Measurements from ENCODE around the gene DCTN3. TPM values are rescaled to one million over a fixed set of nuclear protein-coding genes. Genes with fewer than 3 reads are reported as not detected.
A peak's percentile ranks its signal among the peaks of the same experiment; 100 is the strongest.

The DCTN3 gene
- total and polyA plus RNA-seq, 4 donors = 39.8 to 86.3 (median 70.3) TPM

GRCh38 chr9:34636791-34637355, 16.6 kb upstream of the DCTN3 start:
- Histone ChIP-seq H3K27ac (ENCODE audit: low read depth in 1 of 2, low read length in 1 of 2) (peak overlapping the region; percentile 78 to 91), H3K9ac (ENCODE audit: insufficient read depth in 1 of 2, low read length in 2 of 2) (peak overlapping the region in 1 of 2 donors; percentile 55), H3K4me3 (peak overlapping the region; percentile 71), H3K27me3 (ENCODE audit: control insufficient read depth in 3 of 3, insufficient read depth in 3 of 3, low read length in 2 of 3) (peaks cover 0 to 5% (median 0%) of the 10 kb centered on the region in 3 donors), H3K4me1 (ENCODE audit: control insufficient read depth in 5 of 5, insufficient read depth in 5 of 5, low read length in 5 of 5) (peaks cover 0 to 19% (median 7%) of the 10 kb centered on the region in 5 donors), H3K36me3 (ENCODE audit: control insufficient read depth in 4 of 4, insufficient read depth in 4 of 4, low read length in 4 of 4) (peaks cover 0 to 8% (median 5%) of the 10 kb centered on the region in 4 donors), H3K9me3 (ENCODE audit: control insufficient read depth in 4 of 4, insufficient read depth in 3 of 4, low read length in 3 of 4) (no peaks in the 10 kb centered on the region)
- 8 to 17% methylated on average over 23 of the region's 23 CpGs for WGBS, 2 donors
- DNase-seq (peak in 1 of 3 donors; percentile 36), ATAC-seq (ENCODE audit: insufficient read depth, low FRiP score) (no peak)
- TF ChIP-seq, protein P1, sequence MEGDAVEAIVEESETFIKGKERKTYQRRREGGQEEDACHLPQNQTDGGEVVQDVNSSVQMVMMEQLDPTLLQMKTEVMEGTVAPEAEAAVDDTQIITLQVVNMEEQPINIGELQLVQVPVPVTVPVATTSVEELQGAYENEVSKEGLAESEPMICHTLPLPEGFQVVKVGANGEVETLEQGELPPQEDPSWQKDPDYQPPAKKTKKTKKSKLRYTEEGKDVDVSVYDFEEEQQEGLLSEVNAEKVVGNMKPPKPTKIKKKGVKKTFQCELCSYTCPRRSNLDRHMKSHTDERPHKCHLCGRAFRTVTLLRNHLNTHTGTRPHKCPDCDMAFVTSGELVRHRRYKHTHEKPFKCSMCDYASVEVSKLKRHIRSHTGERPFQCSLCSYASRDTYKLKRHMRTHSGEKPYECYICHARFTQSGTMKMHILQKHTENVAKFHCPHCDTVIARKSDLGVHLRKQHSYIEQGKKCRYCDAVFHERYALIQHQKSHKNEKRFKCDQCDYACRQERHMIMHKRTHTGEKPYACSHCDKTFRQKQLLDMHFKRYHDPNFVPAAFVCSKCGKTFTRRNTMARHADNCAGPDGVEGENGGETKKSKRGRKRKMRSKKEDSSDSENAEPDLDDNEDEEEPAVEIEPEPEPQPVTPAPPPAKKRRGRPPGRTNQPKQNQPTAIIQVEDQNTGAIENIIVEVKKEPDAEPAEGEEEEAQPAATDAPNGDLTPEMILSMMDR (IDR thresholded peaks at IDR 0.05; ENCODE audit: control extremely low read depth, extremely low read depth) = no peak

DNA sequence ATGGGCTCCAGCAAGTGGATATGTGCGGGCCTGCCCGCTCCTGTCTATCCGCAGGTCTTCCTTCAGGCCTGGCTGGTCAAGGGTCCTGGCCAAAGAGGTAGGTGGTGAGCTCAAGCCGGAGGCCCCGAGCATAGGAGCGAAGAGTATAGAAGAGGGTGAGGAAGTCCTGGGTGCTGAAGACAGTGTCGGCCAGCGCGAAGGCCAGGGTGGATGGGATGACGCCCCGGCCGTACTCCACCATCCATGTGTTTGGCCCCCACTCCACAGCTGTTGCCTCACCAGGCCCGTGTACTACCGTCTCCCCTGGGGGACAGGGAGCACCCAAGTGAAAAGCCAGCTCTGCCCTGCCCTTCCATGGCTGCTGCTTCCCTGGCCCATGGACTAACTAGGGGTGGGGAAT, 15.3 kb upstream of the DCTN3 start:
- Histone ChIP-seq H3K9me3 (ENCODE audit: control insufficient read depth in 4 of 4, insufficient read depth in 3 of 4, low read length in 3 of 4) (no peaks in the 10 kb centered on the region), H3K27ac (ENCODE audit: low read depth in 1 of 2, low read length in 1 of 2) (no peak overlapping the region), H3K4me3 (no peak overlapping the region), H3K36me3 (ENCODE audit: control insufficient read depth in 4 of 4, insufficient read depth in 4 of 4, low read length in 4 of 4) (peaks cover 0 to 8% (median 5%) of the 10 kb centered on the region in 4 donors), H3K9ac (ENCODE audit: insufficient read depth in 1 of 2, low read length in 2 of 2) (no peak overlapping the region), H3K4me1 (ENCODE audit: control insufficient read depth in 5 of 5, insufficient read depth in 5 of 5, low read length in 5 of 5) (peaks cover 0 to 19% (median 7%) of the 10 kb centered on the region in 5 donors), H3K27me3 (ENCODE audit: control insufficient read depth in 3 of 3, insufficient read depth in 3 of 3, low read length in 2 of 3) (peaks cover 0 to 14% (median 8%) of the 10 kb centered on the region in 3 donors)
- DNase-seq (no peak), ATAC-seq (ENCODE audit: insufficient read depth, low FRiP score) (no peak)
- WGBS, 2 donors = 89 to 96% methylated on average over 14 of the region's 14 CpGs
- TF ChIP-seq, protein P1 (IDR thresholded peaks at IDR 0.05; ENCODE audit: control extremely low read depth, extremely low read depth) = no peak

GRCh38 chr9:34634551-34635248, 14.4 kb upstream of the DCTN3 start:
- Histone ChIP-seq H3K27ac (ENCODE audit: low read depth in 1 of 2, low read length in 1 of 2) (no peak overlapping the region), H3K27me3 (ENCODE audit: control insufficient read depth in 3 of 3, insufficient read depth in 3 of 3, low read length in 2 of 3) (peaks cover 0 to 23% (median 17%) of the 10 kb centered on the region in 3 donors), H3K9me3 (ENCODE audit: control insufficient read depth in 4 of 4, insufficient read depth in 3 of 4, low read length in 3 of 4) (no peaks in the 10 kb centered on the region), H3K4me3 (no peak overlapping the region), H3K36me3 (ENCODE audit: control insufficient read depth in 4 of 4, insufficient read depth in 4 of 4, low read length in 4 of 4) (peaks cover 0 to 8% (median 5%) of the 10 kb centered on the region in 4 donors), H3K9ac (ENCODE audit: insufficient read depth in 1 of 2, low read length in 2 of 2) (no peak overlapping the region), H3K4me1 (ENCODE audit: control insufficient read depth in 5 of 5, insufficient read depth in 5 of 5, low read length in 5 of 5) (peaks cover 0 to 19% (median 7%) of the 10 kb centered on the region in 5 donors)
- TF ChIP-seq, protein P1 (IDR thresholded peaks at IDR 0.05; ENCODE audit: control extremely low read depth, extremely low read depth) = no peak
- no peak for ATAC-seq (ENCODE audit: insufficient read depth, low FRiP score)
- DNase-seq = no peak
- WGBS, 2 donors = 81 to 87% methylated on average over 3 of the region's 3 CpGs

Data from lung (tissue), 12 donors.